Esophagus muscularis mucosa (tissue), 4 donors: ENCODE results near the gene ZNF564. TPM values are rescaled to one million over a fixed set of nuclear protein-coding genes. Genes with fewer than 3 reads are reported as not detected.
"Not testable (repeated sequence)": the region's sequence is repeated elsewhere in the genome, so short reads cannot be mapped to it uniquely, and the experiment has no call there.

Experiments
- DNase-seq: peaks from one replicate; pipeline ENCODE4 v3.0.0-alpha.2; 2017; ENCODE audit errors: extremely low spot score
- H3K27ac ChIP-seq, 4 donors: fragments of 200-600 bp; sonication (generic); replicated peaks in 1 of 4; 1 replicate in 3 of 4; 2 replicates in 1 of 4; pipeline ENCODE4 v1.5.1; 2016 to 2019; ENCODE audit warnings: mild to moderate bottlenecking in 1 of 4
- H3K27me3 ChIP-seq, 4 donors: fragments of 200-600 bp; sonication (generic); one replicate each; pipeline versions ENCODE4 v1.5.1 to v1.6.0; 2016 to 2019
- H3K36me3 ChIP-seq, 4 donors: fragments of 200-600 bp; sonication (generic); one replicate each; pipeline ENCODE4 v1.5.1; 2016 to 2019
- H3K4me1 ChIP-seq, 4 donors: fragments of 200-600 bp; sonication (generic); one replicate each; pipeline ENCODE4 v1.5.1; 2016 to 2019
- H3K4me3 ChIP-seq, 4 donors: fragments of 200-600 bp; sonication (generic); 1 replicate in 2 of 4; 2 replicates in 2 of 4; pipeline ENCODE4 v1.5.1; 2016 to 2019; ENCODE audit warnings: mild to moderate bottlenecking in 4 of 4, moderate library complexity in 1 of 4
- H3K9me3 ChIP-seq, 4 donors: fragments of 200-600 bp; sonication (generic); 1 replicate in 3 of 4; 2 replicates in 1 of 4; pipeline ENCODE4 v1.5.1; 2016 to 2019
- EP300 ChIP-seq: sonication (generic); formaldehyde crosslinking; IDR thresholded peaks from one replicate; pipeline ENCODE4 v1.6.1; 2017; ENCODE audit warnings: antibody characterized with exemption
- POLR2A ChIP-seq: fragments of 450-650 bp; IDR thresholded peaks from one replicate; pipeline ENCODE4 v1.6.1; 2017; ENCODE audit warnings: antibody characterized with exemption, moderate library complexity, mild to moderate bottlenecking, low read depth
- POLR2AphosphoS5 ChIP-seq, 2 donors: sonication (generic); formaldehyde crosslinking; IDR thresholded peaks; one replicate each; pipeline ENCODE4 v1.6.1; 2017; ENCODE audit warnings: antibody characterized with exemption in 2 of 2
- WGBS: methylation state at CpG from one replicate; pipeline ENCODE4 v1.1.5; 2018; 5-methylcytosine and 5-hydroxymethylcytosine counted together
- intact Hi-C: fragments of 100-400 bp; cut with DNase I; formaldehyde crosslinking; loops from one replicate; pipeline ENCODE4 v1.15.1; 2023
- total RNA-seq, 4 donors: library from RNA; depleted of rRNA; stranded (reverse); fragments of >200 nt; gene quantifications; one replicate each; pipeline versions ENCODE4 v1.1.0 to v1.2.1, GENCODE V29; 2016
- TF ChIP-seq, protein P1 (sequence below), 3 experiments: fragments of 200-600 bp in 2 of 3; fragments of 450-650 bp in 1 of 3; sonication (generic) in 2 of 3; IDR thresholded peaks; one replicate each; pipeline ENCODE4 v1.5.1; 2017 to 2019; ENCODE audit warnings: antibody characterized with exemption in 3 of 3, mild to moderate bottlenecking in 2 of 3, moderate library complexity in 1 of 3

The ZNF564 gene
- total RNA-seq, 4 donors from 2014 or later, result 8.3 to 13.7 (median 9.3) TPM

DNA sequence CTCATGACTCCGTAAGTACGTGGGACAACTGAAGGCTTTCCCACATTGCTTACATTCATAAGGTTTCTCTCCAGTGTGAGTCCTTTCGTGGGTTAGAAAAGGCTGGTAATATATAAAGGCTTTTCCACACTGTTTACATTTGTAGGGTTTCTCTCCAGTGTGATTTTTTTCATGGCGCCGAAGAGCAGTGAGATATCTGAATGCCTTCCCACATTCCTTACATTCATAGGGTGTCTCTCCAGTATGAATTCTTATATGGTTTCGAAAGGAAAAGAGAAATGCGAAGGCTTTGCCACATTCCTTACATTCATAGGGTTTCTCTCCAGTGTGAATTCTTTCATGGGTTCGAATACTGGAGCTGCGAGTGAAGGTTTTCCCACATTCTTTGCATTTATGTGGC lies 29.8 kb upstream of the ZNF564 start:
- intact Hi-C loops, result no loop called here
- Histone ChIP-seq H3K27ac (peak overlapping the region in 3 of 4 donors; percentile 31 to 69 (median 66)), H3K9me3 (peaks cover 0 to 19% (median 5%) of the 10 kb centered on the region in 4 donors), H3K27me3 (no peaks in the 10 kb centered on the region), H3K36me3 (peaks cover 32 to 57% (median 40%) of the 10 kb centered on the region in 4 donors), H3K4me1 (peaks cover 0 to 13% (median 9%) of the 10 kb centered on the region in 4 donors), H3K4me3 (no peak overlapping the region)
- DNase-seq, result no peak
- TF ChIP-seq EP300 (no peak), POLR2A (no peak), POLR2AphosphoS5 (IDR thresholded peaks at IDR 0.05) (no peak)
- TF ChIP-seq, protein P1, sequence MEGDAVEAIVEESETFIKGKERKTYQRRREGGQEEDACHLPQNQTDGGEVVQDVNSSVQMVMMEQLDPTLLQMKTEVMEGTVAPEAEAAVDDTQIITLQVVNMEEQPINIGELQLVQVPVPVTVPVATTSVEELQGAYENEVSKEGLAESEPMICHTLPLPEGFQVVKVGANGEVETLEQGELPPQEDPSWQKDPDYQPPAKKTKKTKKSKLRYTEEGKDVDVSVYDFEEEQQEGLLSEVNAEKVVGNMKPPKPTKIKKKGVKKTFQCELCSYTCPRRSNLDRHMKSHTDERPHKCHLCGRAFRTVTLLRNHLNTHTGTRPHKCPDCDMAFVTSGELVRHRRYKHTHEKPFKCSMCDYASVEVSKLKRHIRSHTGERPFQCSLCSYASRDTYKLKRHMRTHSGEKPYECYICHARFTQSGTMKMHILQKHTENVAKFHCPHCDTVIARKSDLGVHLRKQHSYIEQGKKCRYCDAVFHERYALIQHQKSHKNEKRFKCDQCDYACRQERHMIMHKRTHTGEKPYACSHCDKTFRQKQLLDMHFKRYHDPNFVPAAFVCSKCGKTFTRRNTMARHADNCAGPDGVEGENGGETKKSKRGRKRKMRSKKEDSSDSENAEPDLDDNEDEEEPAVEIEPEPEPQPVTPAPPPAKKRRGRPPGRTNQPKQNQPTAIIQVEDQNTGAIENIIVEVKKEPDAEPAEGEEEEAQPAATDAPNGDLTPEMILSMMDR (IDR thresholded peaks at IDR 0.05), result no peak
- 99% methylated on average over 9 of the region's 9 CpGs for WGBS

DNA sequence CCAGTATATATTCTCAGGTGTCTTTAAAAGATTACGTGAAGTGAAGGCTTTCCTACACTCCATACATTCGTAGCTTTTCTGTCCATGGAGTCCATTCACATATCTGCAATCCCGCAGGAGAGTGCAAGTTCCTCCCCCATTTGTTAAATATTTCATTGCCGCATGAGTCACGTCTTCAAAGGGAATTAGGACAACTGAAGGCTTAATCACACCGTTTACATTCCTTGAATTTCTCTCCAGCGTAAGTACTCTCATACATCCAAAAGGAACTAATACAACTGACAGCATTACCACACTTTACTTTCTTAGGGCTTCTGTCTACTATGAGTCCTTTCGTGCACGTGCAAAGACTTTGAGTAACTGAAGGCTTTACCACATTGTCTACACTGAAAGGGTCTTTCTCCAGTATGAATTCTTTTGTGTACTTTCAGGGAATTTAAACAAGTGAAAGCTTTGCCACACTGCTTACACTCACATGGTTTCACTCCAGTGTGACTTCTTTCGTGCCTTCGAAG lies 29.0 kb upstream of the ZNF564 start:
- peaks cover 0 to 13% (median 9%) of the 10 kb centered on the region in 4 donors for H3K4me1 ChIP-seq
- peak overlapping the region; percentile 31 to 69 (median 59) for H3K27ac ChIP-seq
- H3K4me3 ChIP-seq, result no peak overlapping the region
- WGBS, result 58% methylated on average over 11 of the region's 11 CpGs
- TF ChIP-seq, protein P1 (IDR thresholded peaks at IDR 0.05), result no peak
- TF ChIP-seq POLR2AphosphoS5 (IDR thresholded peaks at IDR 0.05), result peak in 1 of 2 donors; percentile 72
- TF ChIP-seq POLR2A, result no peak
- no peak for TF ChIP-seq EP300
- H3K27me3 ChIP-seq, result no peaks in the 10 kb centered on the region
- peaks cover 0 to 19% (median 5%) of the 10 kb centered on the region in 4 donors for H3K9me3 ChIP-seq
- no peak for DNase-seq
- H3K36me3 ChIP-seq, result peaks cover 32 to 57% (median 40%) of the 10 kb centered on the region in 4 donors
- intact Hi-C loops, result no loop called here

DNA sequence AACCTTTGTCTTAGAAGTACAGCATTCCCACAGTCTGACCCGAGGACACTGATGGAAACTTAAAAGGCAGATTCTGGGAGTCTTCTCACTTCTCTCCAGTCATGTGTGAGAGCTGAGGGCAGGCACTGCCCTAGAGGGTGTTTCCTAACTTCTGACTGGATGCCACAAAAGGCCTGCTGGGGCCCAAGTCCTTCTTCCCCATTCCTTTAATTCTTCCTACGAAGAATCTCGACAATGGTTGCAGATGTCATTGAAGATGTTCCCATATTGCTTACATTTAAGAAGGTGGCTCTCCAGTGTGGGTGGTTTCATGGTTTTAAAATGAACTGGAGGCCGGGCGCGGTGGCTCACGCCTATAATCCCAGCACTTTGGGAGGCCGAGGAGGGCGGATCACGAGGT lies 27.4 kb upstream of the ZNF564 start:
- intact Hi-C loops, result no loop called here
- peaks cover 0 to 19% (median 5%) of the 10 kb centered on the region in 4 donors for H3K9me3 ChIP-seq

DNA sequence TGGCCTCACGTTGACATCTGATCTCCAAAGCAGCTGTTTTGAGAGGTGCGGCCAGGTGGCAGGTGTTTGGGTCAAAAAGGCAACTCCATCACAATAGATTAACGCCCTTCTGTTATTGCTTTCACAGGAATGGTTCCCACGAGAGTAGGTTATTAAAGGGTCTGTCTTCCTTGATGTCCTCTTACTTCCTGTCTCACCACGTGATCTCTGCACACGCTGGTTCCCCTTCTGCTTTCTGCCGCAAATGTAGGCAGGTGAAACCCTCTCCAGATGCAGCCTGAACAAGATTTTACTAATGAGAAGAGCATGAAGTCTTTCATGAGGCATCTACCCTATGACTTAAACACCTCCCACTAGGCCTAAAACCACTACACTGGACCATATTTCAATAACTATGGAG lies 22.8 kb upstream of the ZNF564 start:
- no peaks in the 10 kb centered on the region for H3K9me3 ChIP-seq
- H3K4me3 ChIP-seq, result no peak overlapping the region
- H3K4me1 ChIP-seq, result no peaks in the 10 kb centered on the region
- no peak for DNase-seq
- 71% methylated on average over 7 of the region's 7 CpGs for WGBS
- intact Hi-C loops, result no loop called here
- no peak for TF ChIP-seq POLR2AphosphoS5 (IDR thresholded peaks at IDR 0.05)
- TF ChIP-seq POLR2A, result no peak
- TF ChIP-seq EP300, result no peak
- TF ChIP-seq, protein P1 (IDR thresholded peaks at IDR 0.05), result no peak
- H3K36me3 ChIP-seq, result peaks cover 0 to 19% (median 8%) of the 10 kb centered on the region in 4 donors
- H3K27ac ChIP-seq, result no peak overlapping the region
- no peaks in the 10 kb centered on the region for H3K27me3 ChIP-seq

More for the DNA sequence above, 27.4 kb upstream of the ZNF564 start:
- Histone ChIP-seq H3K36me3 (peaks cover 32 to 57% (median 40%) of the 10 kb centered on the region in 4 donors), H3K27me3 (no peaks in the 10 kb centered on the region), H3K4me3 (no peak overlapping the region), H3K27ac (no peak overlapping the region), H3K4me1 (peaks cover 0 to 13% (median 9%) of the 10 kb centered on the region in 4 donors)
- DNase-seq, result no peak
- no peak for TF ChIP-seq EP300
- 98% methylated on average over 10 of the region's 10 CpGs for whole genome bisulfite sequencing

DNA sequence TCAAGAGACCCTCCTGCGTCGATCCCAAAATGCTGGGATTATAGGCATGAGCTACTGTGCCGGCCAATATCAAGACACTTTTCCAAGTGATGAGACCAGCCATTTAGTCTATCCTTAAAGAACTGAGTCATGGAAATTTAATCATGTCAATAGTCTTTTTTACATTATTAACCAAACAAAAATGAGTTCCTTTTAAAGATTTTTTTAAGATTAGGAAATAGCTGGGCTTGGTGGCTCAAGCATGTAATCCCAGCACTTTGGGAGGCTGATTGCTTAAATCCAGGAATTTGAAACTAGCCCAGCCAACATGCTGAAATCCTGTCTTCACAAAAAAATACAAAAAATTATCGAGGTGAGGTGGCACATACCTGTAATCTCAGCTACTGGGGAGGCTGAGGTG lies 16.7 kb upstream of the ZNF564 start:
- TF ChIP-seq POLR2AphosphoS5 (IDR thresholded peaks at IDR 0.05), result no peak
- no peak for TF ChIP-seq POLR2A
- TF ChIP-seq, protein P1 (IDR thresholded peaks at IDR 0.05), result no peak
- TF ChIP-seq EP300, result no peak
- Histone ChIP-seq H3K36me3 (no peaks in the 10 kb centered on the region), H3K9me3 (no peaks in the 10 kb centered on the region), H3K27me3 (no peaks in the 10 kb centered on the region), H3K4me1 (peaks cover 7 to 9% (median 9%) of the 10 kb centered on the region in 4 donors), H3K27ac (no peak overlapping the region), H3K4me3 (no peak overlapping the region)
- WGBS, result 88% methylated on average over 4 of the region's 4 CpGs
- intact Hi-C loops, result no loop called here
- no peak for DNase-seq

DNA sequence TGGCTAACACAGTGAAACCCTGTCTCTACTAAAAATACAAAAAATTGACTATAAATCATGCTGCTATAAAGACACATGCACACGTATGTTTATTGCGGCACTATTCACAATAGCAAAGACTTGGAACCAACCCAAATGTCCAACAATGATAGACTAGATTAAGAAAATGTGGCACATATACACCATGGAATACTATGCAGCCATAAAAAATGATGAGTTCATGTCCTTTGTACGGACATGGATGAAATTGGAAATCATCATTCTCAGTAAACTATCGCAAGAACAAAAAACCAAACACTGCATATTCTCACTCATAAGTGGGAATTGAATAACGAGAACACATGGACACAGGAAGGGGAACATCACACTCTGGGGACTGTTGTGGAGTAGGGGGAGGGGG lies 15.1 kb upstream of the ZNF564 start:
- WGBS, result 97% methylated on average over 5 of the region's 5 CpGs
- H3K4me1 ChIP-seq, H3K27ac ChIP-seq, H3K36me3 ChIP-seq, H3K27me3 ChIP-seq, H3K9me3 ChIP-seq, H3K4me3 ChIP-seq, DNase-seq, intact Hi-C loops: not testable (repeated sequence)
